HG02623 (cell line): ENCODE results near the gene ILDR1.
"Not testable (repeated sequence)": the region's sequence is repeated elsewhere in the genome, so short reads cannot be mapped to it uniquely, and the experiment has no call there.

Experiments
- ATAC-seq: cut with Tn5 transposase; IDR thresholded peaks from one replicate; pipeline ENCODE4 v1.9.1; 2021; ENCODE audit warnings: moderate library complexity; ENCODE audit not compliant: unreplicated experiment

The ILDR1 gene

DNA sequence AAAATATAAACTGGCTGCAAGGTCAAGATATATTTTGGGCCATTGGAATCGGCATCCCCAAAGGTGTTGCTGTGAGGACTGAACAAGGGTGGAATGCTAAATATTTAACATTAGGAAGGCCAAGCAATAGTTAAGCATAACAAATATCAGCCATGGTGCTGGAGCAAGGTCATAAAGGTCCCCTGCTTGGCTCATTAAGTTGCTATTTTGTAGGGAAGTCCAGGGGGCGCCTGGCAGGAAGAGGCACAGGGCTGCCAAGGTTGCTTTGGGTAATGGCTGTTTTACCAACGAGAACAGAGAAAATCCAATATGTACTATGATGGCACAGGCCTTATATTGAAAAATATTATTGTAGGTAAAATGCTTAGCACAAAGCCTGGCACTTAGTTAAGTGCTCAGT, 65.7 kb downstream of the ILDR1 start:
- no peak for ATAC-seq

DNA sequence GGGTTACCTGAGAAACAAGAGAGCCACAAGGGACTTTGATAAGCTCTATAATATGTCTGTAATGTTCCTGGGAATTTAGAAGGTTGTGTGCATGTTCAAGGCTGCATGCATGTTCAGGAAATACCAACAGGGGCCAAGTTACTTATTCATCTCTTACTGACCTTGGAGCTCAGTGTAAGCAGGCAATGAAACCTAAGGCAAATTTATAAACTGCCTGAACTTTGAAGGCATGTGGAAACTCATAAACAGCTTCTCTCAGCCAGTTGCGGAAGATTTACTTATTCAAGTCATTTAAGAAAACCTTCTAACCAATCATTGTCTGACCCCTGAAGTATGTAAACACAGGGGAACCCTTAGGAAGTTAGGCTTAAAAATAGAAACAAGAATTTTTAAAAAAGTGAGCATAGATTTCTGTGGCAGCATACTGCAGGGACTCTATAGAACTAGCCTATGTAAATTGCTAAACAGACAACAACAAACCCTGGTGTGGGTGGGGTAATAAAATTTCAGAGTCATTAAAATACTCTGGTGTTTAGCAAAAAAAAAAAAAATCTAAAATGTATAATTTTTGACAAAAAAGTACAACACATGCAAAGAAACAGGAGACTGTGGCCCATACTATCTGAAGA, 70.6 kb downstream of the ILDR1 start:
- no peak for ATAC-seq

GRCh38 chr3:121948641-121949040, 73.4 kb downstream of the ILDR1 start:
- ATAC-seq: no peak

- no peak for ATAC-seq
Observed at GRCh38 chr3:121943431-121943830, 78.6 kb downstream of the ILDR1 start.

DNA sequence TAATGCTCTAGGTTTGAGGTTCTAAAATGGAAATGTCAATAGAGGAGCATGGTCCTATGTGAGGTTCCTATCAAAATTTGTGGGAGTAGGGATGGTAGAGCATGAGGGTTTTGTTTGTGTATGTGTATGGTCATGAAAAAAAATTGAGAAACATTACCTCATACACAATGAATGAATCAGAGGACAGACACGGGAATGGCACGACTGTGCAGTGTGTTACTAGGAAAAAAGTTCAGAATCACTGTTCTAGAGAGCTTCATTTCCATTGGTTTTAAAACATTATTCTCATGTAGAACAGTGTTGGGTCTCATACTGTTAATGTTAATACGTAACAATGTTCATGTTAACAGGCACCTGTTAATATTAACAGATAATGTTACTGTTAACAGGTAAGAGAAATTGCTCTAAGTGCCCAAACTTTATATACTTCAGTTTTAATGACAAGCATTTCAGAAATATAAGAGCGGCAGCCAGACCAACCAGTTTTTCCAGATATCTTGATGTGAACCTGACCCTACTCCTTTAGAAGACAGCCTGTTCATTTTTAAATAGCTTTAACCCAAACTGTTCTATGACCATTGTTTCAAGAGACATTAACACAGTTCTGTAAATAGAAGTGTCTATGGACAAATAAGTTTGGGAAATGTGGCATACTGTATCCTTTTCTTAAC, 79.8 kb downstream of the ILDR1 start:
- no peak for ATAC-seq

GRCh38 chr3:121941592-121941991, 80.5 kb downstream of the ILDR1 start:
- no peak for ATAC-seq

GRCh38 chr3:121938141-121938855, 83.7 kb downstream of the ILDR1 start:
- ATAC-seq: not testable (repeated sequence)
